Fibroblast of peridontal ligament (primary cell): ENCODE data around the gene ANKS6.
A peak's percentile ranks its signal among the peaks of the same experiment; 100 is the strongest.

Experiments used
- DNase-seq: peaks from one replicate; pipeline ENCODE4 v3.0.0-alpha.2; 2010; ENCODE audit errors: extremely low read depth

The ANKS6 gene

GRCh38 chr9:98815391-98815951, 19.1 kb upstream of the ANKS6 start:
- no peak for DNase-seq

- peak; percentile 82 for DNase-seq
Observed at GRCh38 chr9:98811051-98811650, 14.8 kb upstream of the ANKS6 start.

- no peak for DNase-seq
Observed at GRCh38 chr9:98810102-98810842, 13.9 kb upstream of the ANKS6 start.

- DNase-seq = no peak
Observed at GRCh38 chr9:98809311-98810101, 13.2 kb upstream of the ANKS6 start.

GRCh38 chr9:98808875-98809274, 12.5 kb upstream of the ANKS6 start:
- DNase-seq = no peak

DNA sequence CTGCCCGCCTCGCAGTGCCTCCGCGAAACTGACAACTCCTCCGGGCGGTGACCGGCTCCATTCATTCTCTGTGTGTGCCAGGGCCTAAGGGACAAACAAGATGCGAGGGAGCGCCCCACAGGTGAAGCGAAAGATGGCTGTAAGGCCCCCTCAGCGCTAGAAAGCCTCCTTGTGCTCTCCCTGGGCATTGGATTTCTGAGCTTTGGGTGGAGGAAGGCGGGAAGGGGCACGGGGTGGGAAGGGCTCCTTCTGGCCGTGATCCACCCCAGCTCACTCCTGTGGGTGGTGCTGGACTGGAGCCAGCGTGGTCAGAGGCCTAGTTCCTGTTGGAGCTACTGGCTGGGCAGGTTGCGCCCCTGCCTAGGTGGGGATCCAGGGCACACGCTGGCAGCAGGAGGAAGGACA, 12.1 kb upstream of the ANKS6 start:
- DNase-seq = no peak

GRCh38 chr9:98807814-98808195, 11.4 kb upstream of the ANKS6 start:
- no peak for DNase-seq

- DNase-seq = no peak
Observed at GRCh38 chr9:98807070-98807813, 10.9 kb upstream of the ANKS6 start, which contains the start of gene GALNT12. Gene GALNT12 (plus strand): TSS chr9:98807670. CDS start chr9:98807699, 29 bp downstream.

- DNase-seq = peak; percentile 30
Observed at GRCh38 chr9:98806394-98807035, 10.2 kb upstream of the ANKS6 start.

DNA sequence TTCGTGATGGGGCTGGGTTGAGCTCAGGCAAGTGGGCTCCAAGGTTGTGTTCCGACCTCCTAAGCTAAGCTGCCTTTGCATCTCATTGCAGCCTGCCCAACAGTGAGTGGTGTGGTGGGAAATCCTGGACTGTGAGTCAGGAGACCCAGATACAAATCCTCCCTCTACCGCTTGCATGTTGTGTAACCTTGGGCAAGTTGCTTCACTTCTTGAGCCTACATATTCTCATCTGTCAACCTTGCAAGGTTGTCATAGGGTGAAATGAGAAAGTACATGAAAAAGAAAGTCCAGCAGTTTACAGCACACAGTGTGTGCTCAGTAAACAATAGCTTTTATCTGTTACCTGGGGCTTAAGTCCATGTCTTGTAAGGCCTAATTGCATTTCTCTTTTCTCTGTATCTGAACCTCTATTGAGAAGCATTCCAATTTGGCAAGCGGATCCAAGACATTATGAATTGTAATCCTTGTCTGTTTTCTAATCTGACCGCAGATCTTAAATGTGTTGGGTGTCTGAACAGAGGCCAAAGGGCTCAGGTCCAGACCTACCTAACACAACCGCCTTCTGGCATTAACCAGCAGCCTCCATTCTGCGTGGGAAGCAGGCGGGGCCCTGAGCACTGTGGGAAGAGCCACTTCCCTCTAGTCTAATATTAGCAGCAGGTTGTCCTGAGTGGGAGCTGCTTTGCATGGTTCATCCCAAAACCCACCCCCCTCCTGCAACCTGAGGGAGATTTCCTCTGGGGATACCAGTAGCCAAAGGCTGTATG, 9.3 kb upstream of the ANKS6 start:
- DNase-seq = no peak

- no peak for DNase-seq
Observed at GRCh38 chr9:98804083-98804482, 7.7 kb upstream of the ANKS6 start.

- no peak for DNase-seq
Observed at GRCh38 chr9:98801969-98802371, 5.6 kb upstream of the ANKS6 start.

GRCh38 chr9:98801561-98801960, 5.2 kb upstream of the ANKS6 start:
- DNase-seq = no peak

DNA sequence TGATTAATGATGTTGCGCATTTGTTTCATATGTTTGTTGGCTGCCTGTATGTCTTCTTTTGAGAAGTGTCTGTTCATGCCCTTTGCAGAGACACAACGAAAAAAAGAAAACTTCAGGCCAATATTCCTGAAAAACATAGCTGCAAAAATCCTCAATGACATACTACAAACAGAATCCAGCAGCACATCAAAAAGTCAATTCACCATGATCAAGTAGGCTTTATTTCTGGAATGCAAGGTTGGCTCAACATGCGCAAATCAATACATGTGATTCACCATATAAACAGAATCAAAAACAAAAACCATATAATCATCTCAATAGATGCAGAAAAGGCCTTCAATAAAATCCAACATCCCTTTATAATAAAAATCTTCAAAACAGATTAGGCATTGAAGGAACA, 1.9 kb upstream of the ANKS6 start:
- no peak for DNase-seq

DNA sequence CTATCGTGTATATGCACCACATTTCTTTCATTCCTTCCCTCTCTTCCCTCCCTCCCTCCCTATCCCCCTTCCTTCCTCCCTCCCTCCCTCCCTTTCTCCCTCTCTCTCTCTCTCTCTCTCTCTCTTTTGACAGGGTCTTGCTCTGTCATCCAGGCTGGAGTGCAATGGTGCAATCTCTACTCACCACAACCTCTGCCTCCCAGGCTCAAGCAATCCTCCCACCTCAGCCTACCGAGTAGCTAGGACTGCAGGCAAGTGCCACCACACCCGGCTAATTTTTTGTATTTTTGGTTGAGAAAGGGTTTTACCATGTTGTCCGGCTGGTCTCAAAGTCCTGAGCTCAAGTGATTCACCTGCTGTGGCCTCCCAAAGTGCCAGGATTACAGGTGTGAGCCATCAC, 1.1 kb upstream of the ANKS6 start:
- DNase-seq = no peak

- DNase-seq = no peak
Observed at GRCh38 chr9:98795970-98796363, 388 bp downstream of the ANKS6 start.

DNA sequence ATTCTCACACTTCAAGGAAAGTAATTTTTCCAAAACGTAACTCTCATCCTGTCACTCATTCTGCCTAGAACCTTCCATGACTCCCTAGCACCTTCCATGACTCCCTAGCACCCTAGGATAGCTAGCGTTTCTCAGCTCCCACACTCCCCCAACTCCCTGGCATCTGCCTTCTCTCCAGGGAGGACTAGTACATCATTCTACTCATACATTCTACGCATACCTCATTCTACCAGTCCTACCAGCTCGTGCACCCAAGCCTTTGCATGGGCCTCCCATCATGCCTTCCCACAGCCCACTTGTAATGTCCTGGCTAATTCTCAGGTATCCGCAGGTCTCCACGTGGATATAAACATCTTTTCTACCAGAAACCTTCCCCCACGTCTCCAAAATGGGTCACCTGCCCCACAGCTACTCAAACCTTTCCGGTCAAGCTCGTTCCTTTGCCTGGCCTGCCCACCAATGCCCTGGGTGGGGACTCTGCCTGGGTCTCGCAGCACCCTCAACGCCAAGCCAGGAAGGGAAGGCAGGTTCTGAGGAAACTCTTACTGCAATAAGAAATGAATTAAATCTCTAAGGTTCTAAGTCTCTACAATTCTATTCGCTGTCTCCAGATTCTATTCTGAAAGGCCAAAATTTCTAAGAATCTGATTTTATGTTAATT, 930 bp downstream of the ANKS6 start:
- no peak for DNase-seq

GRCh38 chr9:98794802-98795201, 1.6 kb downstream of the ANKS6 start:
- no peak for DNase-seq

DNA sequence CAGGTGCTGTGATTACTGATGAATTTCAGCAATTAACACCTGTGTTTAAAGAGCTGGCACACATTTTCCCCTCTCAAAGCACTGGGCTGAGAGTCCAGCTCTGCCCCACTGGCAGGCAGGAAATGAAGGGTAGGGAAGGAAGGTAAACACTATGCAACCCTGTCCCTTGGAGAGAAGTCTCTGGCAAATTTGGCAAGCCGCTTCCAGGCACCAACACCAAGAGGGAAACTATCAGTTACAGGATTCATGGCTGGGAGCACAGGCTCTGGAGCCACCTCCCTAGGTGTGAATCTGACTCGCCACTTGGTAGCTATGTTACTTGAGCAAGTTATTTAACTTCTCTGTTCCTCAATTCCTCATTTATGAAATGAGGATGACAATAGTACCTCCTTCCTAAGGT, 3.3 kb downstream of the ANKS6 start:
- no peak for DNase-seq
